ENCODE results near the gene MCCC2.
"Not testable (repeated sequence)": the region's sequence is repeated elsewhere in the genome, so short reads cannot be mapped to it uniquely, and the experiment has no call there.

DNA sequence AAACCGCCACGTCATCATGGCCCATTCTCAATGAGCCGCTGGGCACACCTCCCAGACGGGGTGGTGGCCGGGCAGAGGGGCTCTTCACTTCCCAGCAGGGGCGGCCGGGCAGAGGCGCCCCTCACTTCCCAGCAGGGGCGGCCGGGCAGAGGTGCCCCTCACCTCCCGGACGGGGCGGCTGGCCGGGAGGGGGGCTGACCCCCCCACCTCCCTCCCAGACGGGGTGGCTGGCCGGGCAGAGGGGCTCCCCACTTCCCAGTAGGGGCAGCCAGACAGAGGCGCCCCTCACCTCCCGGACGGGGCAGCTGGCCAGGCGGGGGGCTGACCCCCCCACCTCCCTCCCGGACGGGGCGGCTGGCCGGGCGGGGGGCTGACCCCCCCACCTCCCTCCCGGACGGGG is 35.6 kb upstream of the MCCC2 start:
- not testable (repeated sequence) for TF ChIP-seq TAF1 (IDR thresholded peaks at IDR 0.05; ENCODE audit: low read depth, low read length); POLR2AphosphoS5 (IDR thresholded peaks at IDR 0.05; ENCODE audit: low read depth, low read length); POLR2A (IDR thresholded peaks at IDR 0.05; ENCODE audit: low read depth, low read length); SPI1 (IDR thresholded peaks at IDR 0.05; ENCODE audit: low read depth, low read length); PAX5 (IDR thresholded peaks at IDR 0.05; ENCODE audit: insufficient read depth, low read length, severe bottlenecking); POU2F2 (IDR thresholded peaks at IDR 0.05; ENCODE audit: low read depth, low read length)

Measured in GM12891 (cell line).